ENCODE measurements around the gene ACTN4. TPM values are rescaled to one million over a fixed set of nuclear protein-coding genes. Genes with fewer than 3 reads are reported as not detected.

The ACTN4 gene
- total RNA-seq, 1 experiment from 2014 or later: 922 TPM

DNA sequence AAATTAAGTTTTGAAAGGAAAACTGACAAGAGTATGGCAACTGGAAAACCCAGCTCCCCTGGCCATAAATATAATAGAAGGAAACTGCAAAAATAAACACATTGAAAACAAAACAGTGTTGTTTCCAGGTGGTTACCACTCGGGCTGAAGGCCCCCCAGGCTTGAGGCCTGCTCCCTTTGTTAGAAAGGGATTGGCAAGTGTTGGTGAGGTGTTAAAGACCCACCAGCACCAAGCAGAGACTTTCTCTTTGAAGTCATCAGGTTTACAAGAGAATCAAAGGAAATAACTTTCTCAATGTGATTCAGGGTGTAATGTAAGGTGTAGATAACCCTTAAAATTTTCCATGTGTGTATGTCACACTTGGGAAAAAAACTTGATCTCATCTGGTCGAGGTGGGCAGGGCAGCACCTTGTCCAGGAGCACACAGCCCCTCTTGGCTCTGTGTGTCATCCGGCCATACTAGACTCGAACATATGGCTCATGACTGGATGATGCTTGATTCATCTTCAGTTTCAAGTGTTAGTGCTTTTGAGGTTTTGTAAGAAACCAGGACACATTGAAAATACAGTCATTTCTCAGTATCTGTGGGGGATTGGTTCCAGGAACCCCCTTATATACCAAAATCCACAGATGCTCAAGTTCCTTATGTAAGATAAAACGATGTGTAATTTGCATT lies 7.8 kb downstream of the ACTN4 start:
- in situ Hi-C loops (cut with HindIII; ENCODE audit: low pct_unique_long_range_greater_than_20kb, low sequenced_read_pairs): no loop called here

DNA sequence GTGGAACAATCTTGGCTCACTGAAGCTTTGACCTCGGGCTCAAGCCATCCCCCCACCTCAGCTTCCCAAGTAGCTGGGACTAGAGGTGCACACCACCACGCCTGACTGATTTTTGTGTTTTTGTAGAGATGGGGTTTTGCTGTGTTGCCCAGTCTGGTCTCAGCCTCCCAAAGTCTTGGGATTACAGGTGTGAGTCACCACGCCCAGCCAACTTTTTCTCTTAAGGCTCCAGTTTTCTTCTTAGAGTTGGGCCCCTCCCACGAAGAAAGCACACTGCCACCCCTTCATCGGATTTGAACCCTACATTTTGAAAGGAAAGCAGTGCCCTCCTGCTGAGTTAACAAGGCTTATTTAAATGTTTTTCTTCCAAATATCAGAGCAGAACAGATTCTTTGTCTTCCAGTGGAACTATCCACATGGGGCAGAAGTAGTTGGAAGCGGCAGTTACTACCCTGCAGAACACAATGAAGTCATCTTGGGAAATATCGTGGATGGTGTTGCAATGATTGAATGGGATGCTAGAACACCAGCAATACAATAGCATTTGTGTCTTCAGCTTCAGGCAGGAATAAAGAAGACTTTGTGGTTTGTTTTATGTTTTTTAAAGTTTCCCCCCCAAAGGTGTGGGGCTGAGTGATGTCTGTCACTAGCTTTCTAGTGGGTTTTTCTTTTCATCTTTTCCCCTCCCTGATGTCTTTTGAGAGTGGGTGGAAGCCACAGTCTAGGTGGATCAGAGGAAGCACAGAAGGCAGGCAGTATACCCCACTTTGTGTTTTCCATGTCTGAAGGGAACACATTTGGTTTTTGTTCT lies 8.9 kb downstream of the ACTN4 start:
- in situ Hi-C loops (cut with HindIII; ENCODE audit: low pct_unique_long_range_greater_than_20kb, low sequenced_read_pairs): no loop called here
- DNase-seq (ENCODE audit: low read depth): no peak

More for the DNA sequence above, 7.8 kb downstream of the ACTN4 start:
- no peak for DNase-seq (ENCODE audit: low read depth)

DNA sequence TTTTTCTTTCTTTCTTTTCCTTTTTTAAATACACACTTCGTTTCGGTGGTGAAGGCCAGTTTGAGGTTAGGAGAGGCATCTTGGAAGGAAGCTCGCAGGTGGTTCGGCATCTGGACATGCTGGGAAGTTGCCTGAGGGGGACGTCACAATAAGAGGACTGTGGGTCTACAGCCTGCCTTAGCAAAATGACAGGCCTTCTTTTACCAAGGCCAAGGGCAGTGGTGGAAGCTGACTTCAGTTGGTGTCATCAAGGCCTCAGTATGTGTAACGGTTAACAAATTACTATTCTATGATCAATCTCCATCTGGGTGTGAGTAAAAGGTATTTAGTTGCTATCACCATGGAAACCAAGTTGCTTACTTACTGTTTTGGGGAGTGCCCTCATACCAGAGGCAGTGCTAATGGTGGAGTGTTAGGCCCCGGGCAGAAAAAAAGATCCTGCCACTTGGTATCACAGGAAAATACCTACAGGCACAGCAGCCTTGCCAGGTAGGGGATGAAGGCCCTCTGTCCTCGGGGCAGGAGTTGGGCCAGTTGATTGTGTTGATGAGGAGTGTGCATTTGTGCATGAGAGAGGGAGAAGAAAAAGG lies 10.3 kb downstream of the ACTN4 start:
- peak; percentile 92 for DNase-seq (ENCODE audit: low read depth)
- in situ Hi-C loops (cut with HindIII; ENCODE audit: low pct_unique_long_range_greater_than_20kb, low sequenced_read_pairs): no loop called here

DNA sequence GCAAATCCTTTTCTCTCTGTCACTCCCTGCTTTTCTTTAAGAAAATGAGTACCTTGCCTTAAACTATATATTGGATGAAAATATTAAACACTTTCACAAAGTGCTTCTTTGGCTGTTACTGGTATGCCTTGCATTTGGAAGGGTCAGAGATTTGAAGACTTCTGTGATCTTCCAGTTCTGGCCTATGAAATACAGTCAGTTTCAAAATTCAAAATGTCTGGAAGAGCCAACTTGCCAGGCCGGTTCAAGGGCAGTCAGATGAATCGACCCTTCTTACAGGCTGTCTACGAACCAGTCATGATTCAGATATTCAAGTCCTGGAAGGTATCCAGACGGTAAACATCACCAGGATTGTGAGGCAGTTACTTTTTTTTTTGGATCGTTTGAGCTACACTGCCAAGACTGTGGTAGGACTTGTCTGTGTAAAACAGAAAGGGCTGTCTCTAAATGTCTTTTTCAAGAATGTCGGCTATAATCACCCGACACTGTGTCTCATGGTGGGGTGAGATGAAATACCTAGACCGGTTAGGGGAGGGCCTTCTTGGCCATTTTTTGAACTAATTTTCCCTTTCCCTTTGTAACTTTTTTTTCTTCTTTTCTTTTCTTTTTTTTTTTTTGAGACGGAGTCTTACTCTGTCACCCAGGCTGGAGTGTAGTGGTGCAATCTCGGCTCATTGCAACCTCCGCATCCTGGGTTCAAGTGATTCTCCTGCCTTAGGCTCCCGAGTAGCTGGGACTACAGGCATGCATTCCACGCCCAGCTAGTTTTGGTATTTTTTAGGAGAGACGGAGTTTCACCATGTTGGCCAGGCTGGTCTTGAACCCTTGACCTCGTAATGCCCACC lies 11.2 kb downstream of the ACTN4 start:
- in situ Hi-C loops (cut with HindIII; ENCODE audit: low pct_unique_long_range_greater_than_20kb, low sequenced_read_pairs): no loop called here
- peak; percentile 97 for DNase-seq (ENCODE audit: low read depth)

DNA sequence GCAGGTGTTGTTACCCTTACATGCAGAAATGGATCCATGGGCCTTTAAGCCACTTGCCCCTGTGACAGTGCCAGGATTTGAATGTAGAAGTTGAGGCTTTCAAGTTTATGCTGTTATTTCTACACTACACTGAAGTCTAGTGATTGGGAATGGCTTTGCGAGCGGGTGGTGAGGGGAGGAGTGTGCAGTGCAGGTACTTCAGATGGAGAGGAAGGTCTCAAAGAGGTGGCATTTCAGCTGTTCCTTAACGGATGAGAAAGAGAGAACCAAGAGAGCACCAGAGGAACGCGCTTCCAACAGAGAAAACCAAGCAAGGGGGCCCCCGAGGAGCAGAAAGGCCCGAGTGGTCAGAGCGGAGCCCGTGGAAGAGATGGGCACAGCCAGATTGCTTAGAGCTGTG lies 13.3 kb downstream of the ACTN4 start:
- in situ Hi-C loops (cut with HindIII; ENCODE audit: low pct_unique_long_range_greater_than_20kb, low sequenced_read_pairs): no loop called here
- no peak for DNase-seq (ENCODE audit: low read depth)

DNA sequence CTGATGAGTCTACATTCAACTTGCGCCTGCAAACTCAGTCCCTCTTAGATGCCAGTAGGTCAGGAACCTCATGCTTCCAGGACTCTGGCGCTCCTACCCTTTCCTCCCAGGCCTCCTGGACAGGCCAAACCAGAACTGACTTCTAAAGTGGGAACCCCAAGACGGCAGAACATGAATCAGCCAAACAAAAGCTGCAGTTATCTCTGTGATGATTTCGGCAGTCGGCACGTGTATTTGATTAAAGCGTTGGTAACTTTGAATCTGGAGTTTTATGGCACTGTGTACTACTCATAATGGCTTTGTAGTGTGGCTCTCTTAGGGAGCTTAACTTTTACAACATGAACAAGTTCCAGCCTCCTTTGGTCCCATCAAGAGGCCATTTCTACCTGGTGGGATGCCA lies 13.7 kb downstream of the ACTN4 start:
- no peak for DNase-seq (ENCODE audit: low read depth)
- in situ Hi-C loops (cut with HindIII; ENCODE audit: low pct_unique_long_range_greater_than_20kb, low sequenced_read_pairs): no loop called here

DNA sequence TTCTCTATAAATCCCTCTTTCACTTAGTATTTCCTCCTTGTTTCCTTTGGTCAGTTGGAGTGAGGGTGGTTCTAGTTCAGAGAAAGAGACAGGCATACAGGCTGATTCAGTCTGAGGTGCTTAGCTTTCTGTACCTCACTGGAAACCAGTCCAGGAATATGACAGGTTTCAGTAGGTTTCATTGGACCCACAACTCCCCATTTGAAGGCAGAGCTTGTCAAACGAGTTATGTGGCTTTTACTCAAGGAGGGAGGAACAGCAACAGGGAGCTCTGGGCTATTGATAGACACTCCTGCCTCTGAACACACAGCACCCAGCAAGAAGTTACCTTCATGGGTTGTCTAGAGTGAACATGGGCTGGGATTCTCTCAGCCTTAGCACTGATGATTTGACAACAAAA lies 14.5 kb downstream of the ACTN4 start:
- no peak for DNase-seq (ENCODE audit: low read depth)
- in situ Hi-C loops (cut with HindIII; ENCODE audit: low pct_unique_long_range_greater_than_20kb, low sequenced_read_pairs): no loop called here

DNA sequence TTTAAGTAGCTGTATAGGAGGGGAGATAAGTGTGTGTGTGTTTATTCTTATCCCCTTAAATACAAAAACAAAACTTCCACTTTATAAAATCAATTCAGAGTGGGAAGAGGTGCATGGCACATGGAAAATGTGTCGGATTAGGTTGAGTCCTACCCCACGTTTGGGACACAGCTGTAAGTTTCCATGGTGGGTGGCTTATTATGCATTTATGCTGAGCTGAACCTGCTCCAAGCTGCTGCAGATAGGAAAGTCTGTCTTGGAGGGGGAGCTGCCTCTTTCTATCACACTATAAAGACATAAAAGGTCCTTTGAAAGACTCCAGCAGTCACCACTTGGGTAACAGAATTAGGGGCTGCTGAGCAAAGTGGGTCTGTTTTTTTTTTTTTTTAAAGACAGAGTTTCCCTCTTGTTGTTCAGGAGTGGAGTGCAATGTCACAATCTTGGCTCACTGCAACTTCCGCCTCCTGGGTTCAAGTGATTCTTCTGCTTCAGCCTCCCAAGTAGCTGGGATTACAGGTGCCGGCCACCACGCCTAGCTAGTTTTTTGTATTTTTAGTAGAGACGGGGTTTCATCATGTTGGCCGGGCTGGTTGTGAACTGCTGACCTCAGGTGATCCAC lies 15.2 kb downstream of the ACTN4 start:
- DNase-seq (ENCODE audit: low read depth): no peak
- in situ Hi-C loops (cut with HindIII; ENCODE audit: low pct_unique_long_range_greater_than_20kb, low sequenced_read_pairs): no loop called here

DNA sequence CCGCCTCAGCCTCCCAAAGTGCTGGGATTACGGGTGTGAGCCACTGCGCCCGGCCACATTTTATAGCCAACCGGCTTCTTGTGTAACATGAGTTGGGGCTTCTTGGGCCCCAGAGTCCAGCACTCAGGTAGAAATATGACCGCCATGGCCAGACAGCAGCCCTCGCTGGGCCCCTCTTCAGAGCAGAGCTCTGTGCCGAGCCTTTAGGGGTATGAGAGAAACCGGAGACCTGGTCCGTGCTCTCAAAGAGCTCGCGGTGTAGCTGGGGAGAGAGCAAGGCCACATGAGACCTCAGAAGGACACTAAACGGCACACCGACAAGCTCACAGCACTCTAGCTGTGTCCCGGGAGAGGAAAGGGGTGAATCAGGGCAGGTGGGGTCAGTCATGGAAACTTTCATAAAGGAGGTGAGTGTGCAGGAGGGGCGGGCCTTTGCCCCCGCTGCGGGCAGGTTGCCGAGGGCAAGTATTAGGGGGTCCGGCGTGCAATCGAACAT lies 15.8 kb downstream of the ACTN4 start:
- no peak for DNase-seq (ENCODE audit: low read depth)
- in situ Hi-C loops (cut with HindIII; ENCODE audit: low pct_unique_long_range_greater_than_20kb, low sequenced_read_pairs): no loop called here

DNA sequence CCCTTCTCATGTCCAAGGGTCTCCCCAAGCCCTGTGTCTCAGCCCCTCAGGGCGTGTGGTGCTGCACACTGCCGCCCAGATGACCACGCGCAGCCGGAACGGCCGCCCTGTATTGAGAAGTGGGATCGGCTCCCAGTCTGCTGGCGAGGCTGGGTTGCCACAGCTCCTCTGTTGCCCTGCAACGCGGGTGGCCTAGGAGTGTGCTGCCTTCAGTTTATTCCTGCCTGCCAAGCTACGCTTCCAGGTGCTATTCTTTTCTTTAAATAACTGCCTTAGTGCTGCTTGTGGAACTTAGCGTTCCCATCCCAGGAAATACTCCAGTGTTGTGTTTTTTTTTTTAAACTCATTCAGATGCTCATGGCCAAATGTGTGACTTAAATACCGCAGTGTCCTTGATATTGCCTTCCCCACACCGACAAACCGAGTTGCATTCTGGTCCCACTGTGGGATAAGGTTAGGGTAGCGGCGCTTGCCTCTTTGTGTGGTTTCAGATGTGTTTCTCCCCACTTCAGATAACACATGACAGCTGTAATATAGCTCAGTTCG lies 16.6 kb downstream of the ACTN4 start:
- in situ Hi-C loops (cut with HindIII; ENCODE audit: low pct_unique_long_range_greater_than_20kb, low sequenced_read_pairs): no loop called here
- DNase-seq (ENCODE audit: low read depth): no peak

DNA sequence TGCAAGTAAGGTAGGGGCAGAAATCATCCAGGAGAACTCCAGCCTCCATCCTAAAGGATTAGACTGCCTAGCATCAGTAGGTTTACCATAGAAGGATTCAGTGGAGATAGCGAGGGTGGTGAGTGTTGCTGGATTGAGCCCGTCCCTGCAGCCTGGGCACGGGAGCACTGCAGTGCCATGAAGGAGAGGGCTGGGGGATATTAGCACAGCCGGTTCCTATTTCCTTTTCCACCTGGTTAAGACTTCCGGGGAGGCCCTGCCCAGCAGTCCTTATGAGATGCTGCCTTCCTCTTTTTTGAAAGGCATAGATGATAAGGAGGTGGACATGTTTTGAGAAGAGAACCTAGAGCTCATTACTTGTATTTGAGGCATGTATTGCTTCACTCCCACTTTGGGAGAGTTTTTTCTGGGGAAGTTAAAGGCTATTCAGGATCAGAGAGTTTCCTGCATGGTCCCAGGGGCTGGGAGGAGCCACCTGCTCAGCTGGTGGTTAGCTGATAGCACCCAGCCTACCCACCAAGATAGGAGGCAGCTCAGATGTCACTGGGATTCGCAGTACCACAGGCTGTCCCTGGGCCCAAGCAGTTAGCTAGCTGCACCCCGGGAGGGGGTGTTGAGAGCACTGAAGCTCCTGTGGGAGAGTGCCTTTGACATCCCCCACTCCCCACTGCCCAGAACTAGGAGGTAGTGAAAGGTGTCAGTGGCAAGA lies 17.2 kb downstream of the ACTN4 start:
- no peak for DNase-seq (ENCODE audit: low read depth)
- in situ Hi-C loops (cut with HindIII; ENCODE audit: low pct_unique_long_range_greater_than_20kb, low sequenced_read_pairs): no loop called here

DNA sequence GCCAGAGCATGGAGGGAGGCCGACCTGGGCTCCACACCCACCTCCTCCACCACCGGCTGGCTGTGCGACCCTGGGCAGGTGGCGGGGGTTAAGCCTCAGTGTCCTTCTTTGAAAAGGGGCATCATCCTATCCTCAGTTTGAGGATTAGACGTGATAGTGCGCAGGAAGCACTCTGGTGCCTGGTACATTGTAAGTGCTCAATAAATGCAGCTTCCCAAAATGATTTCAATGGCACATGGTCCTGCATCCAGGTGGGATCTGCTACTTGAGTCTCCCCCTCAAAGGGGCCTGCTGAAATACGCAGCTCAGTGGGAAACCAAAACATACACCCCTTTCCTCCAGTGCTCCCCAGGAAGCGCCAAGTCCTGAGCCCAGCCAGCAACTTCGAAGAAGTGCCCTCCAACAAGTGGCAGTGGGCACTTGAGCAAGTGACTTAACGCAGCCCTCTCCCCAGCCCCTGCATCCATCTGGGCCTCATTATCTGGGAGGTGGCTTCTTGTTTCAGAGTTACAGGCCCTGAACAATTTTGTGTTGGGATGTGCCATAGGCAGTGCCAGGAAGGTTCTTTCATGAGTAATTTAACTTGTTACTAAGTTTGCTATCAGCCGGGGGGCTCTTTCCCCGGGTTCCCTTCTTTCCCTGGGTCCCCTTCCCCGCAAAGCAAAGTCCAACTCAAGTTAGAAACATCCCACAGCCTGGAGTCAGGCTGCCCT lies 17.9 kb downstream of the ACTN4 start:
- DNase-seq (ENCODE audit: low read depth): no peak
- in situ Hi-C loops (cut with HindIII; ENCODE audit: low pct_unique_long_range_greater_than_20kb, low sequenced_read_pairs): no loop called here

DNA sequence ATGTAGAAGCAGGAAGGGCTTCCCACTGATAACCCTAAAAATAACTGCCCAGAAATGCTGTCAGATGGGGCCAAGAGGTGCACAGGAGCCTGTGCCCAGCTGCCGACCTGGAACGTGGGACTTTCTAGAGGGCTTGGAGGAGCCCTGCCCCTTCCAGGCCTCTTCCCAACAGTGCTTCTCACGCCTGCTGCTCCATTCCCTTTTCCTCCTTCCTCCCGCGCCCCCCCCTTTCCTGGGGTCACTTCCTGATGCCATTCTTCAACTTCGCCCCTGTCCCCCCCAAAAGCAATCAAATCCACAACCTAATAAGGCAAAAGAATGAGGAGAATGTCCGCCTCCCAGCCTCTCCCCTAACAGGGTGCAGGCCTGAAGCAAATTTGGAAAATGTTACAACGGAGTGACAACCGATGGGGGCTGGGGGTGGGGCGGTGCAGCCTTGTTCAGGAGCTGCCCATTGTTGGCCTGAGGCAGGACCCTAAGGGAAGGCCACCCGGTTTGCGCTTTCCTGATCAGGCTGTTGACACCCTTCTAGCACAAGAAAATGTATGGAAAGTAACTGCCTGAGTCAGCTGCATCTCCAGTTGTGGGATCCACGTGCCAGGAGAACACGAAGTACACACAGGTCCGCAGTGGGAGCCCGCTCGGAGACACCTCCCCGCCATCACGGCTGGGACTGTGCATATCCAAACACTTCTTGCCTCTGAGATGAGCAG lies 18.7 kb downstream of the ACTN4 start:
- peak; percentile 67 for DNase-seq (ENCODE audit: low read depth)
- in situ Hi-C loops (cut with HindIII; ENCODE audit: low pct_unique_long_range_greater_than_20kb, low sequenced_read_pairs): no loop called here

DNA sequence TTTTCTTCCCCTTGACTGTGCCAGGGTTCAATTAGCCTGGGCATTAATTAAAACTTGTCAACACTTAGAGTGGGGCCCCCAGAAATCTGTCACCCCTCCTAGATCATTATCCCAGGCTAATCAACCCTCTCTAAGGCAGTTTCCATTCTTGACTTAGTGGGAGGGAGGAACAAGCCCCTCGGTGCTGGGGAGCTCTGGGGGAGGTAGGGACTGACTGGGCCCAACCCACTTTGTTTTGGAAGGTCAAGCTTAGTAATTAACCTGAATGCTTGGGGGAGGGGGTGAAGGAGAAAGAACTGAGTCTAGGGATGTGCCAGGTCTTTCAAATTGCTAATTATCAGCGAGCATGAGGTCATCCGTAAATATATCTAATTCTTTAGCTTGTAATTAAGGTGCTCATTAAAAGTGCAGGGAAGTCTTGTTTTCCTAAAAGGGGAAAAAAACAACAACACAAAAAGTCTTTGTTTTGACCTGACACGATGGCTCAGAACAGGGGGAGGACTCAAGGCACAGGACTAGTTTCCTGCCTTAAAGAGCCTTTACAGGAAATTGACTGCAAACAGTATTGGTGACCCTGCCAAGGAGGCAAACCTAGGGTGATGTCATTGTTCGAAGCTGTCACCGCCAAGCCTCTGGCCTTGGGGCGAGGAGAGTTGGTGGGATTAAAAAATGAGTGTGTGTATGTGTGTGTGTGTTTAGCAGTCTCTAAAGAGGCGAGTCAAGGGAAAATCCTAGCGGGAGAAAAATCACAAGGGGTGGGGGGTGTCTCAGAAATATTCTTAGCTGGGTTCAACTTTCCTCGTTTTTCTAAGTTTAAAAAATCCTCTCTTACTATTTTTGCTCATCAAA lies 19.4 kb downstream of the ACTN4 start:
- peak; percentile 64 for DNase-seq (ENCODE audit: low read depth)
- in situ Hi-C loops (cut with HindIII; ENCODE audit: low pct_unique_long_range_greater_than_20kb, low sequenced_read_pairs): no loop called here

DNA sequence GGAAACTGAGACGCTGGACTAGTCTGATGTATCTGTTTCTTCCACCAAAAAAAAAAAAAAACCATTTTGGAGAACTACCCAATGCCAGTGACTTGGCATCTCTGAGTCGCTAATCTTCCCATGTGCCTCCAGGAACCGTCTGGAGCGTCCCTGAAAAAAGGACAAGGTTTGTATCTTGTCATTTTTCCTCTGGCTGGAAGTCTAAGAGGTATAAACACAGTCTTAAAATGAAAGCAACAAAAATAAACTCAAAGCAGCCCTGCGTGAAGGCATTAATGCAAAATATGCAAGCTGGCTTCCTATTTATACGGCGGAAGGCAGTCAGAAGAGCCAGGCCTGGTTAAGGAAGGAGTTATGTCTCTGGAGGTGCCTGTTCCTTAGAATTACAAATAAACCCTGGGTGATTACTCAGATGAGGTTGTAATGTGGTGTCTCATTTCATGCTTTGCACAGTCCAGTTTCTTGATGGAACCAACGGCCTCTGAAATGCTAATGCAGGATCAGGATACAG lies 20.3 kb downstream of the ACTN4 start:
- DNase-seq (ENCODE audit: low read depth): peak; percentile 95
- in situ Hi-C loops (cut with HindIII; ENCODE audit: low pct_unique_long_range_greater_than_20kb, low sequenced_read_pairs): no loop called here
